Activated CD8-positive, alpha-beta T cell treated with anti-CD3 and anti-CD28 coated beads for 36 hours (primary cell): ENCODE measurements around the gene RBM15B. TPM values are rescaled to one million over a fixed set of nuclear protein-coding genes. Genes with fewer than 3 reads are reported as not detected.

Experiments used
- ATAC-seq: fragments of 200-7000 bp; cut with Tn5 transposase; one replicate; pipeline ENCODE4 v1.10.0; 2021; ENCODE audit warnings: mild to moderate bottlenecking, moderate library complexity
- CTCF ChIA-PET: fragments of 350-600 bp; sonication (Branson Sonifier 250); formaldehyde crosslinking; loops from one replicate; lab custom pipeline; 2021; ENCODE audit warnings: antibody characterized with exemption; lab: Charles Lee
- POLR2A ChIA-PET: fragments of 350-600 bp; sonication (Branson Sonifier 250); formaldehyde crosslinking; loops from one replicate; lab custom pipeline; 2021; ENCODE audit warnings: antibody characterized with exemption; lab: Charles Lee
- DNase-seq: peaks from one replicate; pipeline ENCODE4 v3.0.0-alpha.2; 2020
- H3K27ac Mint-ChIP-seq: one replicate; pipeline ENCODE4 v1.8.0; 2021; ENCODE audit warnings: mild to moderate bottlenecking, mixed read lengths
- H3K27me3 Mint-ChIP-seq: one replicate; pipeline ENCODE4 v1.8.0; 2021; ENCODE audit warnings: mixed read lengths
- H3K36me3 Mint-ChIP-seq: one replicate; pipeline ENCODE4 v1.8.0; 2021; ENCODE audit warnings: low read depth, mixed read lengths
- H3K4me1 Mint-ChIP-seq: one replicate; pipeline ENCODE4 v1.8.0; 2021; ENCODE audit warnings: low read depth, mixed read lengths
- H3K4me3 Mint-ChIP-seq: one replicate; pipeline ENCODE4 v1.8.0; 2021; ENCODE audit warnings: mild to moderate bottlenecking, moderate library complexity, mixed read lengths
- H3K9me3 Mint-ChIP-seq: one replicate; pipeline ENCODE4 v1.8.0; 2021; ENCODE audit warnings: mixed read lengths
- intact Hi-C: fragments of 100-400 bp; cut with micrococcal nuclease; formaldehyde crosslinking; loops from one replicate; pipeline ENCODE4 v1.10.0; 2022
- total RNA-seq, 2 experiments: library from RNA; stranded (reverse); gene quantifications; one replicate each; pipeline ENCODE4 v1.2.3, GENCODE V29; 2021
- TF ChIP-seq, protein P1 (sequence below): fragments of 200-600 bp; IDR thresholded peaks from one replicate; pipeline ENCODE4 v1.8.0; 2022; ENCODE audit warnings: antibody characterized with exemption, mild to moderate bottlenecking

Gene RBM15B
- total RNA-seq, 2 experiments from 2014 or later = 20.8 to 20.9 TPM

DNA sequence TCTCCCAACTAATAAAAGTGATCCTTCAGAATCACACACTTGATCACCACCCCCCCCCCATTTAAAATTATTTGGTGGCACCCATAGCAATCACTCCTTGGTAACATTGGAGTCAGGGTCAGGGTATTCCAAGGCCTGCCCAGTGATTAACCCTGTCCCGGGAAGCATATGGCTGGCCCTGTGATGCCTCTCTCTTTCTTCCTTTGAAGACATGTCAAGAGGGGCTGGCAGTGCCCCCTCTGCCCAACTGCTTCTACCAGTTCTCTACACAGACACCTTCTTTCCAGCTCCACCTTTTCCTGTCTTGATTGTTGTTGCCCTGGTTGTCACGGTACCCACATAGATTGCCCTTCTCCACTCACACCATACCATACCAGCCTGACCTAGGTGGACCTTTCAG lies 36.9 kb upstream of the RBM15B start:
- ChIA-PET POLR2A (no interaction called here), CTCF (no interaction called here)
- Mint-ChIP-seq H3K4me3 (no peak overlapping the region), H3K27ac (no peak overlapping the region), H3K27me3 (no peaks in the 10 kb centered on the region), H3K36me3 (no peaks in the 10 kb centered on the region), H3K9me3 (no peaks in the 10 kb centered on the region), H3K4me1 (peaks cover 4% of the 10 kb centered on the region)
- ATAC-seq = no peak
- TF ChIP-seq, protein P1, sequence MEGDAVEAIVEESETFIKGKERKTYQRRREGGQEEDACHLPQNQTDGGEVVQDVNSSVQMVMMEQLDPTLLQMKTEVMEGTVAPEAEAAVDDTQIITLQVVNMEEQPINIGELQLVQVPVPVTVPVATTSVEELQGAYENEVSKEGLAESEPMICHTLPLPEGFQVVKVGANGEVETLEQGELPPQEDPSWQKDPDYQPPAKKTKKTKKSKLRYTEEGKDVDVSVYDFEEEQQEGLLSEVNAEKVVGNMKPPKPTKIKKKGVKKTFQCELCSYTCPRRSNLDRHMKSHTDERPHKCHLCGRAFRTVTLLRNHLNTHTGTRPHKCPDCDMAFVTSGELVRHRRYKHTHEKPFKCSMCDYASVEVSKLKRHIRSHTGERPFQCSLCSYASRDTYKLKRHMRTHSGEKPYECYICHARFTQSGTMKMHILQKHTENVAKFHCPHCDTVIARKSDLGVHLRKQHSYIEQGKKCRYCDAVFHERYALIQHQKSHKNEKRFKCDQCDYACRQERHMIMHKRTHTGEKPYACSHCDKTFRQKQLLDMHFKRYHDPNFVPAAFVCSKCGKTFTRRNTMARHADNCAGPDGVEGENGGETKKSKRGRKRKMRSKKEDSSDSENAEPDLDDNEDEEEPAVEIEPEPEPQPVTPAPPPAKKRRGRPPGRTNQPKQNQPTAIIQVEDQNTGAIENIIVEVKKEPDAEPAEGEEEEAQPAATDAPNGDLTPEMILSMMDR = no peak
- no peak for DNase-seq
- intact Hi-C loops = no loop called here

DNA sequence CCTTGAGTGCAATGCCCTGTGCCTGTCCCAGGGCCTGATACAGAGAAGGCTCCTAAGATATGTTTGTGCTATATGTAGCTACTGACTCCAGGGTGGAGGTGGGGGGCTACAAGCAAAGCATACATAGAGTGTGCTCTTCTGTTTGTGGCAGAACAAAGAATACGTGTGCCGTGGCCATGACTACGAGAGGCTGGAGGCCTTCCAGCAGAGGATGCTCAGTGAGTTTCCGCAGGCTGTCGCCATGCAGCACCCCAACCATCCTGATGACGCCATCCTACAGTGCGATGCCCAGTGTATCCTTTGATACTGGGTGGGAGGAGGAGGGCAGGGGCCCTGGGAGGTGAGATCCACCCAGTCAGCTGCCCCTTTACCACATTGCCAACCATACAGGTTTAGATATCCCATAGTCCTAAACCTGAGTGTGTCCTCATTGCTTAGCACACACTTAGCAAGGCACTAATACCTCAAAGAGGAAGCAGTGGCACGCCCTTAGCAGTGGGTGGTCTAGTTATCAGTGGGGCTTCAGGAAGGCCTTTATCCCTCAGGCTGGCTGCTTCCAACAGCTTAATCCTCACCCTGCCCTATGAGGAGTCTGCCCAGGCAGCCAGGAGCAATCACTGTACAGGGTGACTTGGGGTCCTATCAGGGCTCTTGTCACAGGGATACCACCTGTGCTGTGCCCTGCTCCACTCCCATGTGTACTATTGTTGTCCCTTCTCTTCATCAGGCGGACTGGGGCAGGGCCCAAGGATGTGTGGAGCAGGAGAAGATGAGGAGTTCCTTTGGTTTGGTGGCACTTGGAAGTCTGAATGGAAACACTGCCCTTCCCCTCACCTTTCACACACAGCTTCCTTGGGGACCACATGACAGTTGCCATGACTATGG lies 36.1 kb upstream of the RBM15B start:
- ATAC-seq (no peak), DNase-seq (no peak)
- no peaks in the 10 kb centered on the region for H3K27me3 Mint-ChIP-seq
- intact Hi-C loops = no loop called here
- TF ChIP-seq, protein P1 = no peak
- peaks cover 4% of the 10 kb centered on the region for H3K4me1 Mint-ChIP-seq
- no peaks in the 10 kb centered on the region for H3K9me3 Mint-ChIP-seq
- no peak overlapping the region for H3K4me3 Mint-ChIP-seq
- H3K27ac Mint-ChIP-seq = no peak overlapping the region
- ChIA-PET POLR2A (interaction anchor here (0.5 kb wide), 1 partner anchor 611 kb away, joined by 3 read pairs; no protein-coding TSS in a partner anchor), CTCF (interaction anchor here (1.8 kb wide), 1 partner anchor 14 kb away, joined by 10 read pairs; no protein-coding TSS in a partner anchor)
- no peaks in the 10 kb centered on the region for H3K36me3 Mint-ChIP-seq

DNA sequence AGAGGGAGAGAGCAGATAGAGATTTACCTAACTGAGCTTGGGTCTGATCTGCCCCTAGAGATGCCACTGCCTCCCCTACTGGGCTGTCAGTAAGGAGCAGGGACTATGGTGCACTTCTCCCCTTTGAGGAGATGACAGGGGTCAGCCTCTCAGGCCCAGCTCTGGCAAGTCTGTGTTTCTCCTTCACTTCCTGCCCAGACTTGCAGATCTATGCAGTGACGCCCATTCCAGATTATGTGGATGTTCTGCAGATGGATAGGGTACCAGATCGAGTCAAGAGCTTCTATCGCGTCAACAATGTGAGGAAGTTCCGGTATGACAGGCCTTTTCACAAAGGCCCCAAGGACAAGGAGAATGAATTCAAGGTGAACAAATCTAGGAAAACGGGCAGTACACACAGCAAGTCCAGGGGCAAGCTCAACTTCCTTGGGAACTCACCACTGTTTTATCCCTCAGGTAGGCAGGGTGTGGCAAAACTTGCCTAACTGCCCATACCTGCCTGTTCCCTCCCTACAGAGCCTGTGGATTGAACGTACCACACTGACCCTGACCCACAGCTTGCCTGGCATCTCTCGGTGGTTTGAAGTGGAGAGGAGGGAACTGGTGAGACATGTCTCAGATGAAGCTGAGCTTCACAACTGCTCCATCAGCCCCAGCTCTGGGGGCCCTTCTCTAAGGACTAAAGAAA lies 35.0 kb upstream of the RBM15B start:
- H3K9me3 Mint-ChIP-seq = no peaks in the 10 kb centered on the region
- DNase-seq (no peak), ATAC-seq (no peak)
- intact Hi-C loops = no loop called here
- no peaks in the 10 kb centered on the region for H3K27me3 Mint-ChIP-seq
- H3K4me3 Mint-ChIP-seq = no peak overlapping the region
- POLR2A ChIA-PET = no interaction called here
- TF ChIP-seq, protein P1 = no peak
- no peaks in the 10 kb centered on the region for H3K36me3 Mint-ChIP-seq
- peaks cover 4% of the 10 kb centered on the region for H3K4me1 Mint-ChIP-seq
- no peak overlapping the region for H3K27ac Mint-ChIP-seq
- CTCF ChIA-PET = interaction anchor here (1.8 kb wide), 1 partner anchor 13 kb away, joined by 10 read pairs; no protein-coding TSS in a partner anchor

DNA sequence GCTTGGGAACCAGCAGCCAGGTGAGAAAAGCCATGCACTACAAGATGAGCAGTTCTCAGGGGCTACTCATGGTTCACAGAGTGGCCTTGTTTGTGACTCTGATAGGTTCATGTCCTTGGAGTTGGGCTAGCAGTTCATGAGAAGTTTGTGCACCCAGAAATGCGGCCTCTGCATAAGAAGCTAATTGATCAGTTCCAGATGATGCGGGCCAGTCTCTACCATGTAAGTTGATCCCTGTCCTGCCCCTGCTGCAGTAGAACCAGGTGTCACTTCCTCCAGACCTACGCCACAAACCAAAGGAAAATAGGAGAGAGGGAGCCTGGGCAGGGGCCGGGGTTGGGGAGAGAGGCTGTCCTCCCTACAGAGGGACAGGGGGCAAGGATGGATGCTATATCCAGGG lies 33.2 kb upstream of the RBM15B start:
- Mint-ChIP-seq H3K4me3 (no peak overlapping the region), H3K27ac (no peak overlapping the region), H3K9me3 (no peaks in the 10 kb centered on the region), H3K27me3 (no peaks in the 10 kb centered on the region), H3K4me1 (peaks cover 4% of the 10 kb centered on the region), H3K36me3 (no peaks in the 10 kb centered on the region)
- DNase-seq (no peak), ATAC-seq (no peak)
- POLR2A ChIA-PET = no interaction called here
- TF ChIP-seq, protein P1 = no peak
- CTCF ChIA-PET = no interaction called here
- intact Hi-C loops = no loop called here

DNA sequence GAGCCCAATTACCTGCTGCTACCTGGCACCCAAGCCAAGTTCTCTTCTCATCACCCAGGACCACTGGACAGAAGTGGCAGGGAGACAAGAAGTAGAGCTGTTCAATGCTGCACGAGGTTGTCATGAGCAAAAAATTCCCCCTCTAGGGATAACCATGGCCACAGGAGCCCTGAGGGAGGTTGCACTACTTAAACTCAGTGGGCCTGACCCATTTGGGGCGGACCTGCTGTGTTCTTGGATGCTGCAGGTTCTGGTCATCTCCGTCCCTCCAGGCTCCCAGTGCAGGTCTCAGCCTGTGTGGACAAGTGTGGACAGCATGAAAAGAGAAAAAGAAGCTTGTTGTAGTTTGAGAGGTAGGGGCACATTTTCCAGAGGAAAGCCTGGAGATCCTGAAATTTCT lies 32.1 kb upstream of the RBM15B start:
- no peak for DNase-seq
- H3K27ac Mint-ChIP-seq = no peak overlapping the region
- POLR2A ChIA-PET = no interaction called here
- CTCF ChIA-PET = interaction anchor here (0.9 to 1.8 kb wide), 3 partner anchors 10 to 387 kb away, joined by 3 to 7 read pairs (median 4); no protein-coding TSS in a partner anchor
- intact Hi-C loops = no loop called here
- H3K4me1 Mint-ChIP-seq = no peaks in the 10 kb centered on the region
- H3K4me3 Mint-ChIP-seq = no peak overlapping the region
- H3K9me3 Mint-ChIP-seq = no peaks in the 10 kb centered on the region
- TF ChIP-seq, protein P1 = no peak
- no peaks in the 10 kb centered on the region for H3K36me3 Mint-ChIP-seq
- ATAC-seq = no peak
- no peaks in the 10 kb centered on the region for H3K27me3 Mint-ChIP-seq
